HG03025 (cell line): ENCODE results near the gene TM9SF2.
"Not testable (repeated sequence)": the region's sequence is repeated elsewhere in the genome, so short reads cannot be mapped to it uniquely, and the experiment has no call there.

Experiments
- ATAC-seq: cut with Tn5 transposase; IDR thresholded peaks from one replicate; pipeline ENCODE4 v1.9.1; 2021; ENCODE audit warnings: mild to moderate bottlenecking, moderate library complexity; ENCODE audit not compliant: unreplicated experiment, low FRiP score

The TM9SF2 gene

GRCh38 chr13:99527301-99527700 lies 26.0 kb downstream of the TM9SF2 start:
- ATAC-seq: no peak

GRCh38 chr13:99528547-99528946 lies 27.3 kb downstream of the TM9SF2 start:
- ATAC-seq: no peak

GRCh38 chr13:99536023-99536422 lies 34.8 kb downstream of the TM9SF2 start:
- ATAC-seq: no peak

GRCh38 chr13:99540530-99540929 lies 39.3 kb downstream of the TM9SF2 start:
- ATAC-seq: no peak

GRCh38 chr13:99542788-99543406 lies 41.6 kb downstream of the TM9SF2 start:
- peak; percentile 99 for ATAC-seq

GRCh38 chr13:99545361-99545760 lies 44.1 kb downstream of the TM9SF2 start:
- ATAC-seq: no peak

GRCh38 chr13:99545979-99546378 lies 44.7 kb downstream of the TM9SF2 start:
- no peak for ATAC-seq

- no peak for ATAC-seq
These were observed 45.6 kb downstream of the TM9SF2 start for GRCh38 chr13:99546878-99547277.

GRCh38 chr13:99548448-99548847 lies 47.2 kb downstream of the TM9SF2 start:
- ATAC-seq: peak; percentile 75

GRCh38 chr13:99553033-99553432 lies 51.8 kb downstream of the TM9SF2 start:
- no peak for ATAC-seq

- no peak for ATAC-seq
These were observed 53.9 kb downstream of the TM9SF2 start for GRCh38 chr13:99555149-99555548.

GRCh38 chr13:99556867-99557443 lies 55.7 kb downstream of the TM9SF2 start:
- no peak for ATAC-seq

- ATAC-seq: no peak
These were observed 57.4 kb downstream of the TM9SF2 start for GRCh38 chr13:99558570-99559180.

- ATAC-seq: no peak
These were observed 58.3 kb downstream of the TM9SF2 start for GRCh38 chr13:99559560-99559959.

GRCh38 chr13:99563404-99563803 lies 62.1 kb downstream of the TM9SF2 start:
- no peak for ATAC-seq

GRCh38 chr13:99564386-99564785 lies 63.1 kb downstream of the TM9SF2 start:
- ATAC-seq: no peak

GRCh38 chr13:99565478-99566124 lies 64.3 kb downstream of the TM9SF2 start:
- no peak for ATAC-seq

- no peak for ATAC-seq
These were observed 65.1 kb downstream of the TM9SF2 start for GRCh38 chr13:99566125-99567083.

- ATAC-seq: not testable (repeated sequence)
These were observed 67.6 kb downstream of the TM9SF2 start for GRCh38 chr13:99568901-99569300.

- no peak for ATAC-seq
These were observed 70.9 kb downstream of the TM9SF2 start for GRCh38 chr13:99572131-99572530.
